Astrocyte of the cerebellum (primary cell): ENCODE results near the gene MYO3B.
A peak's percentile ranks its signal among the peaks of the same experiment; 100 is the strongest.

Experiments used
- DNase-seq: peaks from one replicate; pipeline ENCODE4 v3.0.0-alpha.2; 2011; ENCODE audit warnings: low read depth
- H3K4me3 ChIP-seq: 2 replicates; pipeline ENCODE4 v1.5.1; 2011; ENCODE audit warnings: mild to moderate bottlenecking, low read depth, low read length, moderate library complexity
- in situ Hi-C: cut with HindIII; loops from 2 replicates; pipeline ENCODE4 v1.10.0; 2017; ENCODE audit warnings: low sequenced_read_pairs
- TF ChIP-seq, protein P1 (sequence below): IDR thresholded peaks from 2 replicates; pipeline ENCODE4 v1.5.1; 2012; ENCODE audit warnings: low read length, low read depth, moderate library complexity, mild to moderate bottlenecking; ENCODE audit errors: missing control alignments

Gene MYO3B, protein sequence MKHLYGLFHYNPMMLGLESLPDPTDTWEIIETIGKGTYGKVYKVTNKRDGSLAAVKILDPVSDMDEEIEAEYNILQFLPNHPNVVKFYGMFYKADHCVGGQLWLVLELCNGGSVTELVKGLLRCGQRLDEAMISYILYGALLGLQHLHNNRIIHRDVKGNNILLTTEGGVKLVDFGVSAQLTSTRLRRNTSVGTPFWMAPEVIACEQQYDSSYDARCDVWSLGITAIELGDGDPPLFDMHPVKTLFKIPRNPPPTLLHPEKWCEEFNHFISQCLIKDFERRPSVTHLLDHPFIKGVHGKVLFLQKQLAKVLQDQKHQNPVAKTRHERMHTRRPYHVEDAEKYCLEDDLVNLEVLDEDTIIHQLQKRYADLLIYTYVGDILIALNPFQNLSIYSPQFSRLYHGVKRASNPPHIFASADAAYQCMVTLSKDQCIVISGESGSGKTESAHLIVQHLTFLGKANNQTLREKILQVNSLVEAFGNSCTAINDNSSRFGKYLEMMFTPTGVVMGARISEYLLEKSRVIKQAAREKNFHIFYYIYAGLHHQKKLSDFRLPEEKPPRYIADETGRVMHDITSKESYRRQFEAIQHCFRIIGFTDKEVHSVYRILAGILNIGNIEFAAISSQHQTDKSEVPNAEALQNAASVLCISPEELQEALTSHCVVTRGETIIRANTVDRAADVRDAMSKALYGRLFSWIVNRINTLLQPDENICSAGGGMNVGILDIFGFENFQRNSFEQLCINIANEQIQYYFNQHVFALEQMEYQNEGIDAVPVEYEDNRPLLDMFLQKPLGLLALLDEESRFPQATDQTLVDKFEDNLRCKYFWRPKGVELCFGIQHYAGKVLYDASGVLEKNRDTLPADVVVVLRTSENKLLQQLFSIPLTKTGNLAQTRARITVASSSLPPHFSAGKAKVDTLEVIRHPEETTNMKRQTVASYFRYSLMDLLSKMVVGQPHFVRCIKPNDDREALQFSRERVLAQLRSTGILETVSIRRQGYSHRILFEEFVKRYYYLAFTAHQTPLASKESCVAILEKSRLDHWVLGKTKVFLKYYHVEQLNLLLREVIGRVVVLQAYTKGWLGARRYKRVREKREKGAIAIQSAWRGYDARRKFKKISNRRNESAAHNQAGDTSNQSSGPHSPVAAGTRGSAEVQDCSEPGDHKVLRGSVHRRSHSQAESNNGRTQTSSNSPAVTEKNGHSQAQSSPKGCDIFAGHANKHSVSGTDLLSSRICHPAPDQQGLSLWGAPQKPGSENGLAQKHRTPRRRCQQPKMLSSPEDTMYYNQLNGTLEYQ (N-terminal part only)

DNA sequence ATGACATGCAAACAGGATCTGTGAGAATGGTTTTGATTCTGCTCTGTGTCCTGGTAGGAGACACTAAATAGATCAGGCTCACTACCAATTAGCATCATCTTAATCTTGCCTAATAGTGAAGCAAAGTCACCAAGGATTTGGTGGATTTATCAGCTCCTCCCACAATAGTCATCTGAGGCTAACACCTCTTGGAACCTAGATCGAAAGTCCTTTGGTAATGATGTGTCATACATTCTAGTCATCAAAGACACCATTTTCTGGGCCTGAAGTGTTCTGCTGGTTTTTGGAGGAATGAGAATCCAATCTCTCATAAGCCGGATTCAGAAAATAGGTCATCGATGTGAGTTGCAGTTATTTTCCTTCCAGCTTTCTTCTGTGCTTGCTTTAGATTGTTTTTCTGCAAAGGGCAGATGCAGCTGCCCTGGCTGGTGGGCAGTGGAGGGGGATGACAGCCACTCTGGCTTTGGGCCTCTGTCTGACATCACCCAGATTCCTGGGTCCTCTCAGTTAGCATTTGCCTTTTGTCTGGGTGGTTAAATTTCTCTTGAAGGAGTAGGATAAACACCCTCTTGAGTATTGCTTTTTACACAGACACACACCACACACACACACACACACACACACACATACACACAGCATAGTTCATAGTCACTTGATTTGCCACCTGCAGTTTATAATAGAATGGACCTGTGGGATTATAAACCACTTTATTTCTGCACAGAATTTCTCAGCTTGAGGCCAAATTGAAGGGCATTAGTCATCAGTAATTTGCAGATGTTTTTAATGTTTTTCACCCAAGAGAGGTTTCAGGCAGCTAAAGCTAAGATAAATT, at the start of gene MYO3B:
Gene MYO3B, plus strand, starts transcription at position 198 of the 832 bp plus-strand sequence. Its CDS starts 141 bp downstream, at position 339.
- TF ChIP-seq, protein P1, sequence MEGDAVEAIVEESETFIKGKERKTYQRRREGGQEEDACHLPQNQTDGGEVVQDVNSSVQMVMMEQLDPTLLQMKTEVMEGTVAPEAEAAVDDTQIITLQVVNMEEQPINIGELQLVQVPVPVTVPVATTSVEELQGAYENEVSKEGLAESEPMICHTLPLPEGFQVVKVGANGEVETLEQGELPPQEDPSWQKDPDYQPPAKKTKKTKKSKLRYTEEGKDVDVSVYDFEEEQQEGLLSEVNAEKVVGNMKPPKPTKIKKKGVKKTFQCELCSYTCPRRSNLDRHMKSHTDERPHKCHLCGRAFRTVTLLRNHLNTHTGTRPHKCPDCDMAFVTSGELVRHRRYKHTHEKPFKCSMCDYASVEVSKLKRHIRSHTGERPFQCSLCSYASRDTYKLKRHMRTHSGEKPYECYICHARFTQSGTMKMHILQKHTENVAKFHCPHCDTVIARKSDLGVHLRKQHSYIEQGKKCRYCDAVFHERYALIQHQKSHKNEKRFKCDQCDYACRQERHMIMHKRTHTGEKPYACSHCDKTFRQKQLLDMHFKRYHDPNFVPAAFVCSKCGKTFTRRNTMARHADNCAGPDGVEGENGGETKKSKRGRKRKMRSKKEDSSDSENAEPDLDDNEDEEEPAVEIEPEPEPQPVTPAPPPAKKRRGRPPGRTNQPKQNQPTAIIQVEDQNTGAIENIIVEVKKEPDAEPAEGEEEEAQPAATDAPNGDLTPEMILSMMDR, result no peak
- H3K4me3 ChIP-seq, result no peak within 1 kb of the TSS
- peak; percentile 71 for DNase-seq
- in situ Hi-C loops, result no loop called here

DNA sequence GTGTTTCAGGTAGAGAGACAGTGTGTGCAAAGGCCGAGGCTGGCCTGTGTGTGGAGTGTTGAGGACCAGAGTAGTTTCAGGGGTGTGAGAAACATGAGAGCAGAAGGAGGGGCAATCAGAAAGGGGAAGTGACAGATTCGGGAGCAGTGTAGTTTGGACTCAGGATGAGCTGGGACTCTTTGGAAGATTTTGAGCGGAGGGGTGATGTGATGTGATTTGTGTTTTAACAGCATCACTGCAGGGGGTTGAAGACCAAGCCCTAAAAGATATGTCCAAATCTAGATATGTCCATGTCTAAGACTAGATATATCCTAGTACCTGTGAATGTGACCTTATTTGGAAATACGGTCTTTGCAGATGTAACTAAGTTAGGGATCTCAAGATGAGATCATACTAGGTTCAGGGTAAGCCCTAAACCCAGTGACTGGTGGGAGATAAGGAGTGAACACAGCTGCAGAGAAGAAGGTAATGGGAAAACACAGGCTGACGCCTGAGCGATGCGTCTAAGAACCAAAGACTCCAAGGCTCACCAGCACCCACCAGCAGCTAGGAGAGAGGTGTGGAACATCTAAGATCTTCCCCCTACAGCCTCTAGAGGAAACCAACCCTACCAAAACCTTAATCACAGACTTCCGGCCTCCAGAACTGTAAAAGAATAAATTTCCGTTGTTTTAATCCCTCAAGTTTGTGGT, 38.5 kb upstream of the MYO3B start:
- in situ Hi-C loops, result no loop called here
- no peak for DNase-seq
- TF ChIP-seq, protein P1, result no peak
- H3K4me3 ChIP-seq, result no peak overlapping the region

DNA sequence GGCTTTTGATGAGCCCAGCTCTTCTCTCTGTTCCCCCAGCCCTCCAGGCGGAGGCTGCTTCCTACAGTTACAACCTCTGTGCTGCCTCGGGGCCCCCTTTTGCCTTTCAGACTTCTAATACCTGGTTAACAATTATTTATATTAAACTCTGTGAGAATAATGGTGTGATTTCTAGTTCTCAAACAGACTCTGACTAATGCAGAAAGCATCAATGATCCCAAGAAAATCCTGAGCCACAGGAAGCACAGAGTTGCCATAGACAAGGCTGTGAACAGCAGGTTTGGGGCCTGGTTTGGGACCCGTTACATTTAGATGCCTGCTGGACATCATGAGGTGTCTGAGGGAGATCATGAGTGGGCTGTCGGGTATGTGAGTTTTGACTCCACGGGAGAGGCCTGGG, 37.4 kb upstream of the MYO3B start:
- DNase-seq, result no peak
- in situ Hi-C loops, result no loop called here
- no peak overlapping the region for H3K4me3 ChIP-seq
- TF ChIP-seq, protein P1, result no peak

DNA sequence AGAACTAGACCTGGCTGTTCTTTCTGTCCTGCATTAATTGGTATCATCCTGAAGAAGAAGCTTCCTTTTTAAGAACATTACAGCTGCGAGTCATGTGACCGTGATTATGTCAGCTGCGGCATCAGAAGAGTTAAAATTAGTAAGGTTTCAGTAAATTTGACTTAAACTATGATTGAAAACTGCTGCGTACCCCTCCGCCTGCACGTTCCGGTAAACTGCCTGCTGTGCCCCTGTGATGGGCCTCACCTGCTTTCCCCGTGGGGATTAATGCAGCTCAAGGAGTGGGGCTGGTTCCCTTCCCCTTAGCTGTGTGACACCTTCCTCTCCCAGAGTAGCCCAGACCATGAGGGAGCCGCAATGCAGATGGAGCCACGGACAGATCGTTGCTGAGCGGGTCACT, 36.1 kb upstream of the MYO3B start:
- in situ Hi-C loops, result no loop called here
- no peak for DNase-seq
- no peak overlapping the region for H3K4me3 ChIP-seq
- TF ChIP-seq, protein P1, result no peak

DNA sequence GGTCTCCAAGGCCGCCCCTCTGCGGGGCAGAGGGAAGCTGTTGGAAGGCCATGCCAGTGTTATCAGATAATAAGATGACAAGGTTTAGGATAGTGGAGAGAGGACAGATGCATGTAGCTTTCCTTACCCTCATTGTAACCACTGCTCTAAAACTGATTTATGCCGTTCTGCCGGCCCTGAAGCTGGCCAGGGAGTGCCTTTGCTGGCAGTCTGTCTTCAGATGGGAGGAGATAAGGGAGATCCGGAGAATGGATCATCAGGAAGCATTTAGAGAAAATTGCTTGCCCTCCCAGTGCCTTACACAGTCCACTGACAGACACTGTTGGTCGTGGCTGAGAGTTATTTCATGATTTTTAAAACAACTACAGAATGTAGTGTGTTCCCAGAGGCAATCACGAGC, 35.4 kb upstream of the MYO3B start:
- TF ChIP-seq, protein P1, result no peak
- no peak overlapping the region for H3K4me3 ChIP-seq
- in situ Hi-C loops, result no loop called here
- DNase-seq, result no peak
